Stimulated activated memory B cell treated with anti-CD40 and anti-IgM and Interleukin-4, amounts not matched to agents 10 μg/mL and 1 μg/mL and 100 μg/mL, for 72 hours (primary cell): ENCODE measurements around the gene WDR77.

Source experiments
- ATAC-seq: fragments of 150-1000 bp; cut with Tn5 transposase; 2 replicates; pipeline ENCODE4 v1.10.0; 2021
- H3K27ac Mint-ChIP-seq: one replicate; pipeline ENCODE4 v1.8.0; 2022; ENCODE audit warnings: mild to moderate bottlenecking, mixed read lengths
- H3K27me3 Mint-ChIP-seq: one replicate; pipeline ENCODE4 v1.8.0; 2022; ENCODE audit warnings: mixed read lengths
- H3K36me3 Mint-ChIP-seq: one replicate; pipeline ENCODE4 v1.8.0; 2022; ENCODE audit warnings: mixed read lengths
- H3K4me1 Mint-ChIP-seq: one replicate; pipeline ENCODE4 v1.8.0; 2022; ENCODE audit warnings: mixed read lengths
- H3K4me3 Mint-ChIP-seq: one replicate; pipeline ENCODE4 v1.8.0; 2022; ENCODE audit warnings: mild to moderate bottlenecking, moderate library complexity, mixed read lengths
- H3K9me3 Mint-ChIP-seq: one replicate; pipeline ENCODE4 v1.8.0; 2022; ENCODE audit warnings: mixed read lengths

The WDR77 gene

DNA sequence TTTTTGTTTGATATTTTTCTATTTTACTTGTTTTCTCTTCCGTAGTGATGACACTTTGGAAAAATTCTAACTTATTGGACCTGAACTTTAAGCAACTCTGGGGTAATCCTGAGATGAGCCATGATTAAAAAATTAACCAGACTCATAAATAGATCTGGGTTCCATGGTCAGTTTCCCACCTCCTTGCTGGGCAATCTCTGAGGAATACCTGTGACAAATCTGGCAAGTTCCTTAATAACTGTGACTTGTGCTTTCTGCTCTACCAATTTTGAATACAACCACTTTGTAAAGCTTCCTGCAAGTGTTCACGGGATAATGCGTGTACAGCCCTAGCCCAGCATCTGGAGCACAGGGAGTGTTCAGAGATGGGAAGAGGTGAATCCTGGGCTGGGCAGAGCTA, 24.8 kb downstream of the WDR77 start:
- H3K4me3 Mint-ChIP-seq, result no peak overlapping the region
- H3K36me3 Mint-ChIP-seq, result peaks cover 20% of the 10 kb centered on the region
- ATAC-seq, result no peak
- H3K4me1 Mint-ChIP-seq, result no peaks in the 10 kb centered on the region
- H3K27me3 Mint-ChIP-seq, result no peaks in the 10 kb centered on the region
- H3K27ac Mint-ChIP-seq, result no peak overlapping the region
- H3K9me3 Mint-ChIP-seq, result no peaks in the 10 kb centered on the region

DNA sequence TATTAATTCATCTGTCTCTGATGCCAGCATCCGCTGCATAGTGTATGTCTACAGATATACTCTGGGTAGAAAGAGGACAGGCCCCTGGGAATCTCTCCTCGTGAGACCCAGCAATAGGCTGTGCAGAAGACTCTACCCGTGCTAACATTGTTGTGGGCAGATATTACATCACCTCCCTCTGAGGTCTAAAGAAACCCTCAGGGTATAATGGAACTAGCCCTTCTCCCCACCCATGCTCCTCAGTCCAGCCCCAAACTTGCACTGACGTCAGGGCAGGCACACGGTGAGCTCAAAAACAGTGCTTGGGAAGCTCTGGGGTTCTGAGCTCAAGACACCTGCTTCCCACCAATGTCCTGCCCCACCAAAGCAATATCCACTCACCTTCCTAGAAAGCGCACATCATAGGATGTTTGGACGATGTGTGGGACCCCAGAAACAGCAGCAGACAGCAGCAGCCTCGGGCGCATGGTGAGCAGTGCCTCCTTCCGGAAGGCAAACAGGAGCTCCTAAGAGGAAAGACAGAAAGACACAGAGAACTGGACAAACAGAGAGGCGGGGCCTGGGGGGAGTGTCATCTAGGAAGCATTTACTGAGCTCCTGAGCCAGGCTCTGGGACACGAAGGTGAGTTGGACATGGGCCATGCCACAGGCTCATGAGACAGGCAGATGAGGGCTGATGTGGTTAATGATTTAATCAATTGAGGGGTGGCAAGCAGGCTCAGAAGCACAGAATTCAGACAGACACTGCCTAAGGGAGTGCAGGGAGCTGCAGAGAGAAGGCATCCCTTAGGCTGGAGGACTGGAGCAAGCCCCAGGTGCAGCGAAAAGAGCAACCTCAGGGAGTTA, 26.3 kb downstream of the WDR77 start:
- no peak overlapping the region for H3K27ac Mint-ChIP-seq
- H3K9me3 Mint-ChIP-seq, result no peaks in the 10 kb centered on the region
- H3K36me3 Mint-ChIP-seq, result peaks cover 33% of the 10 kb centered on the region
- H3K27me3 Mint-ChIP-seq, result no peaks in the 10 kb centered on the region
- no peaks in the 10 kb centered on the region for H3K4me1 Mint-ChIP-seq
- ATAC-seq, result no peak
- H3K4me3 Mint-ChIP-seq, result no peak overlapping the region

DNA sequence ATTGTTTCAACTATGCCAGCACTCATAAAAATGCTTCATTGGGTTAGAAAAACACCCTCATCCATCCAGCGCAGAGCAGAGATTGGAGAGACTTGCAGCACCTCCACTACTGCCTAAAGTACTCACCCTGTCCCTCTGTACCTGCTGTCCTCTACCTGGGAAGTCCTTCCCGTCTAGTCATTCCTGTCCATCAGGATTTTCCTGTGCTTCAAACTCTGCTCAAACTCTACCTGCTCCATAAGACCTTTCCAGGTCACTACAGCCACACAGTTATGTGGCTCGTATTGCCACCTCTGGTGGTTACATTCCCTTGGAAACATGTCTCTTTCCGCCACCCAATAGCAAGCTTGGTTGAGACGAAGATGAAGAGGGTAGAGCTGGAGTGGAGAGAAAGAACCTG, 28.7 kb downstream of the WDR77 start:
- peaks cover 8% of the 10 kb centered on the region for H3K4me1 Mint-ChIP-seq
- no peak for ATAC-seq
- no peak overlapping the region for H3K4me3 Mint-ChIP-seq
- no peaks in the 10 kb centered on the region for H3K27me3 Mint-ChIP-seq
- H3K9me3 Mint-ChIP-seq, result no peaks in the 10 kb centered on the region
- no peak overlapping the region for H3K27ac Mint-ChIP-seq
- H3K36me3 Mint-ChIP-seq, result peaks cover 49% of the 10 kb centered on the region

DNA sequence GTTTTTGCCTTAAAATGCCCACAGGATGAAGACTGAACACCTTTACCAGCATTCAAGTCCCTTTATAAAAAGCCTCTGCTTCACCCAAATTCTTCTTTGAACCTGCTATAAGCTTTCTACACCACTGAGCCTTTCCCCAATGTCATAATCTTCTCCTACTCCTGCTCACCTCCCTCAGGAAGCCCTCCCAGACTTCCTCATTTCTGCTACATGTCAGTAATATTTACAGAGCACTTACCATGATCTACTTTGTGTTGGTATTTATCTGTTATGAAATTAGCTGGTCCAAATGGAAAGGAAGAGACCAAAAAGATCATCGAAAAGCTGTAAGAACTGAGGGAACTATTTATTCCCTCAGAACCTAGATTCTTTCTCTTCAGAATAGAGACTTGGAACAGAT, 30.0 kb downstream of the WDR77 start:
- no peak overlapping the region for H3K27ac Mint-ChIP-seq
- no peak overlapping the region for H3K4me3 Mint-ChIP-seq
- ATAC-seq, result no peak
- H3K27me3 Mint-ChIP-seq, result no peaks in the 10 kb centered on the region
- peaks cover 61% of the 10 kb centered on the region for H3K36me3 Mint-ChIP-seq
- no peaks in the 10 kb centered on the region for H3K9me3 Mint-ChIP-seq
- peaks cover 8% of the 10 kb centered on the region for H3K4me1 Mint-ChIP-seq

DNA sequence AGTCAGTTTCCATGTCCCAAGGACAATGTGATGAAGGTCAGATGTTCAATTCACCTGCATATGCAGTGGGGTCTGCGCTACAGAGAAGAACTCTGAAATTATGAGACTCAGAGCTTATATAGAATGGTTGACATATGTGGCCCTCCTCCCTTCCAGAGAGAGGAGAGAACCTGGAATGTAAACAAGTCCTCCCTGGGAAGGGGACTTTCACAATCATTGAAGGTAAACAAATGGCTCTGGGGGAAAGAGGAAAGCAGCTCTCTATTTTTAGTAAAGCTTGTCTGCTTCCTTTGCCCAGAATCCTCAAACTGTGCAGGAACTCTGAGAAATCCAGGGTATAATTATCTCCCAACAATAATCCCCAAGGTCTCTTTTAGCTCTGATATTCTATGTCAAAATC, 31.3 kb downstream of the WDR77 start:
- Mint-ChIP-seq H3K27ac (no peak overlapping the region), H3K4me1 (peaks cover 8% of the 10 kb centered on the region), H3K4me3 (no peak overlapping the region), H3K36me3 (peaks cover 59% of the 10 kb centered on the region), H3K27me3 (no peaks in the 10 kb centered on the region), H3K9me3 (no peaks in the 10 kb centered on the region)
- no peak for ATAC-seq

DNA sequence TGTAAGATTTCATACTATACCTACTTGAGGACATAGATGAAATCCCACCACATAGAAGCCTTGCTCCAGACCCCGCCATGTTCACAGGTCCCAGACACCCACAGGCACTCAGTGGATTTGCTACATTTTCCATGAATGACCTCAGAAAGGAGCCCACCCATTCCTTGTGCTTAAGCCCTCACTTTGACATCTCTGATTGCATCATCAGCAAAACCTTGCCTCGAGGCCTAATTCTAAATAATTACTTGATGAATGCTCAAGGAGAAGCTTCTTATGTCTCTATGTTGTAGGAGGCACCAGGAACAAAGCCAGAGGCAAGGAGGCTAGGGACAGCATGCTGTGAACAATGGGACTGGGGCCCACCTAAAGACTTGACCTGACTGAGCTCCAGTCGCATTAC, 33.6 kb downstream of the WDR77 start:
- peaks cover 53% of the 10 kb centered on the region for H3K36me3 Mint-ChIP-seq
- ATAC-seq, result no peak
- H3K4me3 Mint-ChIP-seq, result no peak overlapping the region
- H3K9me3 Mint-ChIP-seq, result no peaks in the 10 kb centered on the region
- H3K4me1 Mint-ChIP-seq, result peaks cover 8% of the 10 kb centered on the region
- H3K27ac Mint-ChIP-seq, result no peak overlapping the region
- H3K27me3 Mint-ChIP-seq, result no peaks in the 10 kb centered on the region

DNA sequence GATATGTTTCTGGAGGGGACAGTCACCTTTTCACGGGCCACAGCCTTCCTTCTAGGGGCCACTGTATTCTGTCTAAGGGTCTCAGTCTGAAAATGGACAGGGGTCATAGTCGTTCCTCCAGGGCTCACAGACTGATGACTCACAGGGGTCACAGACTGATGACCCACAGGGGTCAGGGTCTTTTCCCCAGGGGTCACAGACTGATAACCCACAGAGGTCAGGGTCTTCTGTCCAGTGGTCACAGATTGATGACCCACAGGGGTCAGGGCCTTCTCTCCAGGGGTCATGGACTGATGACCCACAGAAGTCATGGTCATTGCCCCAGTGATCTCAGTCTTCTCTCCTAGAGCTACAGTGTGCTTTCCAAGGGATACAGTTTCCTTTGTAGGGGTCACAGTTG, 34.3 kb downstream of the WDR77 start:
- Mint-ChIP-seq H3K36me3 (peaks cover 50% of the 10 kb centered on the region), H3K4me1 (peaks cover 8% of the 10 kb centered on the region), H3K4me3 (no peak overlapping the region), H3K9me3 (no peaks in the 10 kb centered on the region), H3K27me3 (no peaks in the 10 kb centered on the region), H3K27ac (no peak overlapping the region)
- ATAC-seq, result no peak

DNA sequence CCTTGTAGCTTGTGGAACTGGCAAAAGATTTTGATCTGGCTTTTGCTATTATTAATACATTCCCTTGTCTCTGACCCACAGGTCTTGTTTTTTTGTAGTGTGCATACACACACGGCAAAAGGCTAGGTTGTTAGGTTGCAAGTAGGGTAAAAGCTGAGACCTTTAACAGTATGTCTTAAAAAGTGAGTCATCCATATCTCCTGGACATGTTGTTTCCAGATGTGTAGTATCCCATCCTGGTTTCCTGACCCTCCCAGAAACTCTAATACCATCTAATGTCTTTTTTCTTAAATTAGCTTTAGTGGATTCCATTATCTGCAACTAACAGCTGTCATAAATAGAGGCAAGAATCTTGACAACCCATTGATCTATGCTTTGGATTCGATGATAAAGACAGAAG, 36.2 kb downstream of the WDR77 start:
- H3K27ac Mint-ChIP-seq, result no peak overlapping the region
- no peak for ATAC-seq
- H3K9me3 Mint-ChIP-seq, result no peaks in the 10 kb centered on the region
- peaks cover 8% of the 10 kb centered on the region for H3K4me1 Mint-ChIP-seq
- no peak overlapping the region for H3K4me3 Mint-ChIP-seq
- H3K27me3 Mint-ChIP-seq, result no peaks in the 10 kb centered on the region
- H3K36me3 Mint-ChIP-seq, result peaks cover 34% of the 10 kb centered on the region

DNA sequence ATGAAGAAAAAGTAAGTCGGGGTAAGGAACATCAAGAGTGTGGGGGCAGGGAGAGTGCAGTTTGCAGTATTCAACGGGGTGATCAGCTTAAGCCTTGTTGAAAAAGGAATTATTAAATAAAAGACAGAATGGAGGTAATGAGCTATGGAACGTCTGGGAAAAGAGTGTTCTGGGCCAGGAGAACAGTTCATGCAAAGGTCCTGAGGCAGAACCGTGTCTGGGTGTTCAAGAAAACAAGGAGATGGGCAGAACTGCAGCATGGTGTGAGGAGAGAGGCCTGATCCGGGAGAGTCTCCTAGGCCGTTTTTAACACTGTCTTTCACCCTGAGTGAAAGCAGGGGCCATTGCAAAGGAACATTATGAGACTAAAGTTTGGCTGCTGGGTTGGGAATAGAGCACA, 41.8 kb downstream of the WDR77 start:
- H3K27ac Mint-ChIP-seq, result peak overlapping the region; percentile 5
- no peak overlapping the region for H3K4me3 Mint-ChIP-seq
- no peaks in the 10 kb centered on the region for H3K36me3 Mint-ChIP-seq
- no peak for ATAC-seq
- H3K4me1 Mint-ChIP-seq, result peaks cover 36% of the 10 kb centered on the region
- H3K27me3 Mint-ChIP-seq, result no peaks in the 10 kb centered on the region
- no peaks in the 10 kb centered on the region for H3K9me3 Mint-ChIP-seq

DNA sequence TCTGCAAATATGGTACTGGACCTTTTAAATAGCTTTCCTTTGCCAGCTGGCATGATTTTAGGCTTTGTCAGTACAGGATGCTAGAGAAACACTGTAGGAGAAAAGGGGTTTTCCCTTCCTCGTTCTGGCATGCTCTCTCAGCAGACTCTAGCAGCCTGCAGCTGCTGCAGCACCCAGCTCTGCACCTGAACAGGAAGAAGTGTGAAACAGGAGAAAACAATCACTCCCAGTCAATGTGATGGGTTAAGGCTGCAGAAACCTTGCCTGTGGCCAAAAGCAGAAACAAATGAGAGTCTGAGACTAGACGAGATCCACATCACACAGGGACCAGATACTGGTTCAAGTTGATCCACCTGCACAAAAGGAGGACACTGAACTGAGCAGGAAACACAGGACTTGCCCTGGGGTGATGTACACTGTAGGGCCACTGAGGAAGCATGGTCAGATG, 42.7 kb downstream of the WDR77 start:
- ATAC-seq, result peak; percentile 98
- H3K4me1 Mint-ChIP-seq, result peaks cover 36% of the 10 kb centered on the region

DNA sequence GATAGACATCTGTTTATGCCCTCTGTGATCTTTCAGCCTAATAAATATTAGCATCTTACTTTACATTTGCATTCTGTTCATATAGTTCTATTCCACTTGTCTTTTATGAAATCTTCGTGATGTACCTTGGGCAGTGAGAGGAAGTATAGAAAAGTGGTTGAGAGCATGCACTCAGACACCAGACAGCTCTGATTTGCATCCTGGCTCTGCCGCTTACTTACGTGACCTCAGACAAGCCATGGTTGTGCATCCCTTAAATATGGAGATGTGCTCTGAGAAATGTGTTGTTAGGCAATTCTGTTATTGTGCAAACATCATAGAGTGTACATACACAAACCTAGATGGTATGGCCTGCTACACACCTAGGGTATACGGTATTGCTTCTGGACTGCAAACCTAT, 44.5 kb downstream of the WDR77 start:
- Mint-ChIP-seq H3K36me3 (no peaks in the 10 kb centered on the region), H3K4me1 (peaks cover 42% of the 10 kb centered on the region), H3K27ac (no peak overlapping the region), H3K27me3 (no peaks in the 10 kb centered on the region), H3K4me3 (no peak overlapping the region), H3K9me3 (no peaks in the 10 kb centered on the region)
- ATAC-seq, result peak; percentile 61

More for the DNA sequence above, 42.7 kb downstream of the WDR77 start:
- H3K4me3 Mint-ChIP-seq, result no peak overlapping the region
- no peaks in the 10 kb centered on the region for H3K9me3 Mint-ChIP-seq
- peak overlapping the region; percentile 5 for H3K27ac Mint-ChIP-seq
- no peaks in the 10 kb centered on the region for H3K27me3 Mint-ChIP-seq
- no peaks in the 10 kb centered on the region for H3K36me3 Mint-ChIP-seq

DNA sequence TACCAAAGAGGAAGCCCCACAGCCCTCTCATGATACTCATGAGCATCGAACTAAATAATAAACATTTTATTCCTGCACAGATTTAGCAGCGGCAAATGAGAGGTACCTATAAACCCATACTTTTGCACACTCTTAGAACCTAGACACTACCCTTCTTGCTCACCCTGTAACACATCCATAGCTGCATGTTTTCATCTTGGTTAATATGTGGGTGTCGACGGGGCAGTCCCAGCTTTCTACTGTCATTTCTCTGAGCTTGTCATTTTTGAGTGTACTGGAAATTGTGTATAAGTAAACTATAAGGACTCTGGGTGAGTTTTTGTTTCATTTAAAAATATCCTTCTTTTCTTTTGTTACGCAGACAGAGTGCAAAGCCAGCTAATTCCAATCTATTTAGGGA, 47.0 kb downstream of the WDR77 start:
- peaks cover 5% of the 10 kb centered on the region for H3K9me3 Mint-ChIP-seq
- no peak for ATAC-seq
- H3K27me3 Mint-ChIP-seq, result no peaks in the 10 kb centered on the region
- H3K36me3 Mint-ChIP-seq, result no peaks in the 10 kb centered on the region
- H3K4me3 Mint-ChIP-seq, result no peak overlapping the region
- peaks cover 45% of the 10 kb centered on the region for H3K4me1 Mint-ChIP-seq
- H3K27ac Mint-ChIP-seq, result no peak overlapping the region

DNA sequence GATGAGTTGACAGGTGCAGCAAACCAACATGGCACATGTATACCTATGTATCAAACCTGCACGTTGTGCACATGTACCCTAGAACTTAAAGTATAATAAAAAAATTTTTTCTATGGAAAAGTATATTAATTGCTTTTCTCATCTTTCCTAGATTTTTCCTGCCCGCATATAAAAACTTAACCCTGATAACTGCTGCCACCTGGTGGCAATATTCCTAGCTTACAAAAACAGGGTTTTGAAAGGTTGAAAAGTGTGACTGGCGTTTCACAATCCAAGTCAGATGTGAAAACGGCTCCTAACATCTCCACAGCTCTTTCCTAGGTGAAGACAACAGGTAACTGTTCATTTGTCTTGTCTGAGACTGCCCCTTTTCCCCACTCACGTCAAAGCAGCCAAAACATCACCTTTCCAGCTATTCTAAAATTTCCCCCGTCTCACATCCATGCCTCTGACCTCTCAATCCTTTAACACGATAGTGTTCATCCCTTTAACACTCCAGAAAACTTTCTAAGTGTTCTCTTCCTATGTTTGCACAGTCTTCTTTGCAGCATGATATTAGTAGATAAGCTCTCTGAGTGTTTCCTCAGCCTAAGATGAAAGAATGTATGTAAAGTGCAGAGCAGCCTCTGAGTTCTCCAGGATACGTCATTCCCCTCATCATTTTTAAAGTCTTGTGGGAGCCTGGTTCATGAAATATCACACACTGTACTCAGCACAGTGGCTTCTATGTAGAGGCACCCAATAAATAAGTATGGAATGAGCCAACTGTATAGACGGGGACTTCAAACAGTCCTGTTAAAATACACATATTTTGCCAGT, 49.1 kb downstream of the WDR77 start:
- no peaks in the 10 kb centered on the region for H3K36me3 Mint-ChIP-seq
- H3K4me1 Mint-ChIP-seq, result peaks cover 26% of the 10 kb centered on the region
- ATAC-seq, result no peak
- H3K9me3 Mint-ChIP-seq, result peaks cover 5% of the 10 kb centered on the region
- H3K27ac Mint-ChIP-seq, result no peak overlapping the region
- no peak overlapping the region for H3K4me3 Mint-ChIP-seq
- no peaks in the 10 kb centered on the region for H3K27me3 Mint-ChIP-seq

DNA sequence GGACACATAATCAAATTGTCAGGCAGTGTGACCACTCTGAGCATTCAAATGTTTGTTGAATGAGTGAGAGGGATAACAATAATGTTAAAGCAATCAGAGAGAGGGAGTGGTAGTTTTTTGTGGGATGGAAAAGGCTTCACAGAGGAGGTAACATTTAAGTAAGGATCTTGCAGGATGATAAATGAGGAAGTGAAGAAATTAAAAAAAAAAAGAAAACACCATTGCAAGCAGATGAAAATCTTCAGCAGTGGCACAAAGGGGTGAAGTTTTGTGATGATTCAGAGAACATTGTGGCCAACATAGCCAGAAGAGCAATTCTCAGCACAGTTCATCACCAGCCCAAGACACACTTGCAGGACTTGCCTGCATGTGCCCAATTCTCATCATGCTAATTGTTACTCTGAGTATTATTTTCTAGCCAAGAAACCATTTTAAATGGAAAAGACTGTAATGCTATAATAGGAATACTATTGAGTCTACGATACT, 56.6 kb downstream of the WDR77 start:
- ATAC-seq, result no peak
- H3K4me3 Mint-ChIP-seq, result no peak overlapping the region
- peak overlapping the region; percentile 3 for H3K27ac Mint-ChIP-seq
- H3K4me1 Mint-ChIP-seq, result peaks cover 13% of the 10 kb centered on the region
- no peaks in the 10 kb centered on the region for H3K27me3 Mint-ChIP-seq
- H3K9me3 Mint-ChIP-seq, result no peaks in the 10 kb centered on the region
- H3K36me3 Mint-ChIP-seq, result no peaks in the 10 kb centered on the region

DNA sequence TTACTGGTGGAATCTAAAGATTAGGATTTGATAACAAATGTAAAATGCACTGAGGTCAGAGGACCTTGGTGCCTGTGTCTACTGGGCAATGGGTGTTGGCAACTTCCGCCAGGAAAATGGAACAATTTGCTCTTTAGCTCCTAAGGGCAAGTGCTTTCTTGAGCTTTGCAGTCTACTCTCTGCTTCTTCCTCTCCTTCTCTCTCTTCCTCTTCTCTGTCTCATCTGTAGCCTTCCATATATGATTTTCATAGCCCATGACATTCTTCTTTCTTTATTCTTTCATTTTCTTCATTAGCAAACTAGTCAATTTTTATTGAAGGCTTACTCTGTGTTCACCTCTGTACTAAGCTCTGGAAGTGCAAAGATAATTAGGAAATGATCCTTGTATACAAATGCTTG, 57.0 kb downstream of the WDR77 start:
- Mint-ChIP-seq H3K36me3 (no peaks in the 10 kb centered on the region), H3K27ac (peak overlapping the region; percentile 3), H3K4me1 (peaks cover 11% of the 10 kb centered on the region), H3K27me3 (peaks cover 3% of the 10 kb centered on the region), H3K4me3 (no peak overlapping the region), H3K9me3 (no peaks in the 10 kb centered on the region)
- peak; percentile 48 for ATAC-seq
